Cardiac septum (tissue), 1 donor: ENCODE data around the gene KCNIP4. TPM values are rescaled to one million over a fixed set of nuclear protein-coding genes. Genes with fewer than 3 reads are reported as not detected.

Experiments
- DNase-seq: peaks from one replicate; pipeline ENCODE4 v3.0.0-alpha.2; 2020; ENCODE audit warnings: low spot score
- intact Hi-C: fragments of 100-400 bp; cut with DNase I; formaldehyde crosslinking; loops from one replicate; pipeline ENCODE4 v1.14.0; 2022
- total RNA-seq: library from RNA; stranded (reverse); fragmentation: NEBNext Ultra II Directional; extraction: Animal tissue kit (Norgen Biotek cat#: 25700); gene quantifications from one replicate; pipeline ENCODE4 v1.2.1, GENCODE V29; 2021
- donor health status: DM: no; HTN: no; CAD: no.

The KCNIP4 gene
- total RNA-seq, 1 donor from 2014 or later = not detected

DNA sequence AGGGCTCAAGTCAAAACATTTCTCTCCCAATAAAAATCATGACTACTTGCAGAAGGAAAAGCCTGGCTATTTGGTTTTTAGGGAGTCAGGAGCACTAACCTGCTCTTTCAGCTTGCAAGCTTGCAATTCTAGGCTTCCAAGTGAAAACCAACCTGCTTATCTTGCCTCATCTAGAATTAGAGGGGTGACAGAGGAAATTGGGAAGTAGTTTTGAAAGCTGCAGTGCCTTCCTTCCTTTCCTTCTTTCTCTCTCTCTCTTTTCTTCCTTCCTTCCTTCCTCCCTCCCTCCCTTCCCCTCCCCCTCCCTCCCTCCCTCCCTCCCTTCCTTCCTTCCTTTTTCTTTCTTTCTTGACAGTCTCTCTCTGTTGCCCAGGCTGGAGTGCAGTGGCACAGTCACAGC is 417.5 kb downstream of the KCNIP4 start:
- DNase-seq = no peak
- intact Hi-C loops = no loop called here

DNA sequence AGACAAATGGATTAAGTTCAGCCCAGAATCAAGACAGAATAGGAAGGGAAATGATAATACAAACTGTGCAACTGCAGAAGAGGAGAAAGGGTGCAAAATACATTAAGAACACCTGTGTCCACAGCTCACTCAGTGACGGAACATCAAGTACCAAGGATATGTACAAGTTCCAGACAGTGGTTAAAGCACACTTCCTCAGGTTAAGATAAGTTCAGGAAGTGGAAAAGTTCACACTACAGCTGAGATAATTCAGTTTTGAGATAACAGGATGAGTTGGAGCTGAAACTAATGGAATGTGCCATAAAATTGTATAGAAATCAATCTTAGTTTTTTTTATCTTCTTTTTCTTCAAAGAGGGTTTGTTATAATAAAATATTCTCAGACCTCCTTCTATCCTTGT is 419.4 kb downstream of the KCNIP4 start:
- DNase-seq = no peak
- intact Hi-C loops = no loop called here

DNA sequence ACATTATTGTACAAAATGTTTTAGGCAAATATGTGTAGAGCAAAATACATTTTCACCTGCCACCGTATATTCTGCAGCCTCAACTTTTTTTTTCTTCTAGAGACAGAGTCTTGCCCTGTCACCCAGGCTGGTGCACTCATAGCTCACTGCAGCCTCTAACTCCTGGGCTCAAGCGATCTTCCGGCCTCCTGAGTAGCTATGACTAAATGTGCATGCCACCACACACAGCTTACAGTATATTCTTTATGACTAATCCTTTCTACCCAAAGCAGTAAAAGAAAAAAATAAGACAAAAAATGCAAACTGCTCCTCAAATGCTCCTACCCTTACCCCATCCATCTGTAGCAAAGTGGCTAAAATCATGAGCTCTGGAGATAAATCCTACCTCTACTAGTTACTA is 426.3 kb downstream of the KCNIP4 start:
- DNase-seq = no peak
- intact Hi-C loops = no loop called here

DNA sequence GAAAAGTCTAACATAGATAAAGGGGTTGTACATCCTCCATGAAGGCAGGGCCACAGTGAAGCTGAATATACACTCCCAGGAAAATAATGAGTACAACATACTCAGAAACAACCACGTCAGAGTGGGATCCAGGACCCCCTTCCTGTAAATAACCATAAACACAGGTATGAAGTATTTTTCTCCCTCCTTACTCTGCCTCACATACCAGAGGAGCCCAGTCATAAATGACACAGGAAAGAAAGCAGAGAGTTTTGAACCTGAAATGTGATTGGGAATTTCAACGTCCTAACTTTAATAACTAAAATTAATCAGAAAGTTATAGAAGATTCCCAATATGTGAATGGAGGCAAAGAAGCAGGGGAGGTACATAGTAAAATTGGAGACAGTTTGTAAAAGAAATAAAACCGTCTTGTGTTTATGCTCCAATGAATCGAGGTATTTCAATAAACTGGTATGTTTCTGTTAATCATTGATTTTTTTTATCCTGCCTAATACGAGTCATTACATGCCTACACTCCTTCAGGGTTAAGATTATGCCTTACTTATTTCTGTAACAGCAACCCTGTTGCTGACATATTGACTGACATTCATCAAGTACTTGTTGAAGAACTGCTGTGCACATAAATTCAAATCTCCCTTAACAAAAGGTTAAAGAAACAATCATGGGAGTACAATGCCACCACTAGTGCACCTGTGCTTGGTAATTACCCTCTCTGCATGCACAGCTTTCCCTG is 431.3 kb downstream of the KCNIP4 start:
- intact Hi-C loops = no loop called here
- DNase-seq = no peak

DNA sequence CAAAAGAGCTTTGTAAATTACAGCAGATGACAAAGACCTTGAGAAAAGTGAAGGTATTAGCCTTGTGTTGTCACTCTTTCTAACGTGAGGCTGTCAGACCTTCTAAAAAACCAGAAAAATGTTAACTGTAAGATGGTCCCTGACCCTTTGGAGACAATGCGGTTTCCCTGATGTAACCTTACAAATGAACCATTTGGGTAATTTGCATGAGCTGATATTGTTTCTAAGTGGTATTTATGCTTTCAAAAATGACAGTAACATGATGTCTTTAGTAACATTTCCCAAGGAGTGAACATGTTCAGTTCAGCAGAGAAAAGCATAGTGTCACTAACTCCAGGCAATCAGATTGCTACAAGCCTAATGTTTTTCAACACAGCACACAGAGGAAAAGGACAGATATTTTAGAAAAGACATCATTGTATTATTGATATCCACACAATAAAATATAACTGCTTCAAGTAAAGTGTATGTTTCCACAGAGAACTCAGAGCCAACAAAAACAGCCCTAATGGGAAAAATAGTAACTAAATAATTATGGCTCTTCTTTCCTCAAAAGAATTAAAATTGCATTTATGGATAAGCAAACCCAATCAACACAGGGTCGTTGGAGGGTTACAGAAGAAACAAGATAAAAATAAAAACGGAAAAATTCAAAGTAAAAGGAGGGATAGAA is 434.4 kb downstream of the KCNIP4 start:
- no peak for DNase-seq
- intact Hi-C loops = no loop called here

DNA sequence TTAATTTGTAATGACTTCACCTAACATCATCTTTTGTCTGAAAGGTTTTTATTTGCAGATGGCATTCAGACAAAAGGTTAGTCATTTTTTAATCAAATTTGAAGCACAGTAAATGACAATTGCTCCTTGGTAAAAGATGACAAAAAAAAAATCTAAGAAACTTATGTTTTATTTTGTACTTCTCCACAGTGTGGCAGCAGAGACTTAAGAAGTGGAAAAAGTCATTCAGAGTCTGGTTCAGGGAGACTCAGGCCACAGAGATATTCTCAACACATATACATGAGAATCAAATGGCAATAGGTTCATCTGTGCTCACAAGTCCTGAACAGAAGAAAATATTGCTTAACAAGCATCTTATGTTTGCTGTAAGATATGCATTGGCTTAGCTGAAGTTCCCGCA is 436.2 kb downstream of the KCNIP4 start:
- no peak for DNase-seq
- intact Hi-C loops = loop anchor here (2.0 kb wide), 1 partner anchor 252 kb away; no protein-coding TSS in a partner anchor

DNA sequence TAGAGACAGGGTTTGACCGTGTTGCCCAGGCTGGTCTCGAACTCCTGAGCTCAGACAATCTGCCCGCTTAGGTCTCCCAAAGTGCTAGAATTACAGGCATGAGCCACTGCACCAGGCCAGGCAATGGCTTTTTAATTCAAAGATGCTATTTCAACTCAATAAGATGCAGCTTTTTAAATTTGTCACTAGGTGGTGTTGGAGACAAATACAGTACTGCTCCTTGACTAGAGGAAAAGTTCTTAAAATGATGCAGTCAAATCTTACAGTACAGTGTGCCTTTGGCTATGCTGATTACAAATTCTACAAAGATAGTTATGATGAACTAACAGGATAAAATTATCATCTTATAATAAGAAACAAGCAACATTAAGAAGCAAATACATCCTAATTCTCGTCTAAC is 441.1 kb downstream of the KCNIP4 start:
- intact Hi-C loops = no loop called here

DNA sequence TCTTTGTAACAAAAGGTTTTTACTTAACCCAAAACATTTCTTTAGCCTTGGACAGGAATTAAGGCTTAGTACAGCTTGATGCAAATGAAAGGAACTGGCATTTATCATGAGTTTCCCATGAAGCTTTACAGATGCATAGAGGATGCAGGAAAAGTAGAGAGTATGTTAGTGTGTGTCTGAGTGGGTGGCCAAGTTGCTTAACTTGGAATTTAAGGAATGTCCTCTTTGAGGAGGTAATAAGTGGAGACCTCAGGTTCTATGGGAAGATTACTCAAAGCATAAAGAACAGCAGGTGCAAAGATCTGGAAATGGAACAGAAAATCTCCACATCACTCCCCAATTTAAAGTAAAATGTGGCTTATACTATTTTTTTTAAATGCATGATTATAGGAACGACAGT is 457.9 kb downstream of the KCNIP4 start:
- intact Hi-C loops = no loop called here

More for the DNA sequence above, 441.1 kb downstream of the KCNIP4 start:
- DNase-seq = no peak

DNA sequence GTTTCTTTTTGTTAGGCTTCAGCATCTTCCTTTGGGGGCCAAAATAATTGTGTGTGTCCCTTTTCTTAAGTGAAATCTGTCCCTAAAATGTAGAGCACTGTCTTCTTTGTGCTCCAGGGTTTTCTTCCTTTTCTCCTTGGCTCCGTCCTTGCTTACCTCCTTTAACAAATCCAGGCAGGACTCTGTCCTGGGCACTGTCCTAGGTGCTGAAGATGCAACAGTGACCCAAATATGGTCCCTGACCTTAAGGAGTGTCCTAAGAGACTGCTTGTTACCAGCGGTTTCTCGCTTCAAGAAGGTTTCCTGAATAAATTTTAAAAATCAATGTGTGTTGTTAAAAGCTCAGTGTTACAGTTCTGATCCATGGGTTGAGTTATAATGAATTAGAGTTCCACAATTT is 471.8 kb downstream of the KCNIP4 start:
- intact Hi-C loops = no loop called here
- no peak for DNase-seq

More for the DNA sequence above, 457.9 kb downstream of the KCNIP4 start:
- DNase-seq = no peak

DNA sequence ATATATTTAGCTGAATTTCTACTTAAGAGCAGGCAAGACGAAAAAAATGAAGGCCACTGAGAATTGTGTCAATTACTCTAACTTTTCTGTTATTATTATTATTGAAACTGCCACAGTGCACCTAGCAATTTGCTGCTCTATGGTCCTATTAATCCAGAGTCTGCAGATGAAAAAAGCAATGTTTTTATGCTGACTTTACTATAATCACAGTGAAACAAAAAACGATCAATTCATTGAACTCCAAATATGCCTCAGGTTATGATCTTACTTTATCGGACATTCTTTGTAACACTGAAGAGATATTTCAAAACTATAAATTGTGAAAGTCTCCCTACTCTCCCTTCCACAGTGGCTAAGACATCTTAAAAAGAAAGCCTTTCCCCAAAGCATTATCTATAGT is 474.4 kb downstream of the KCNIP4 start:
- intact Hi-C loops = no loop called here

DNA sequence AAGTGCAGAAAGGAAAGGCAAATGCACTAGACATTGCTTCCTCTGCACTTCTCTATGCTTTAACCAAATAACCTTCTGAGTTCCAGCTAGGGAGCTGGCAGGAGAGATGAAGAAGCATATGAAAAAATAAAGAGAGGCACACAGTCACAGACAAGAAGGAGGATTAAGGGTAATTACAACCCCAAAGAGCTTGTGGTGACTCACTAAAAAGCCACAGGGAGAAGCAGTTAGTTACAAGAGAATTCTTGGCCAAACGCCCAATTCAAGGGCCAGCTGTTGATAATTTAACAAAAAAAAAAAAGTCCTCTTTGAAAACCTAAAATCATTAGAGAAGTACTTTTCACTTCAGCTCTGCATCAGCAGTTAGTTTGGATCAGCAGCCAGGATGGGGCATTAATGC is 478.0 kb downstream of the KCNIP4 start:
- no peak for DNase-seq
- intact Hi-C loops = no loop called here

More for the DNA sequence above, 474.4 kb downstream of the KCNIP4 start:
- DNase-seq = no peak

DNA sequence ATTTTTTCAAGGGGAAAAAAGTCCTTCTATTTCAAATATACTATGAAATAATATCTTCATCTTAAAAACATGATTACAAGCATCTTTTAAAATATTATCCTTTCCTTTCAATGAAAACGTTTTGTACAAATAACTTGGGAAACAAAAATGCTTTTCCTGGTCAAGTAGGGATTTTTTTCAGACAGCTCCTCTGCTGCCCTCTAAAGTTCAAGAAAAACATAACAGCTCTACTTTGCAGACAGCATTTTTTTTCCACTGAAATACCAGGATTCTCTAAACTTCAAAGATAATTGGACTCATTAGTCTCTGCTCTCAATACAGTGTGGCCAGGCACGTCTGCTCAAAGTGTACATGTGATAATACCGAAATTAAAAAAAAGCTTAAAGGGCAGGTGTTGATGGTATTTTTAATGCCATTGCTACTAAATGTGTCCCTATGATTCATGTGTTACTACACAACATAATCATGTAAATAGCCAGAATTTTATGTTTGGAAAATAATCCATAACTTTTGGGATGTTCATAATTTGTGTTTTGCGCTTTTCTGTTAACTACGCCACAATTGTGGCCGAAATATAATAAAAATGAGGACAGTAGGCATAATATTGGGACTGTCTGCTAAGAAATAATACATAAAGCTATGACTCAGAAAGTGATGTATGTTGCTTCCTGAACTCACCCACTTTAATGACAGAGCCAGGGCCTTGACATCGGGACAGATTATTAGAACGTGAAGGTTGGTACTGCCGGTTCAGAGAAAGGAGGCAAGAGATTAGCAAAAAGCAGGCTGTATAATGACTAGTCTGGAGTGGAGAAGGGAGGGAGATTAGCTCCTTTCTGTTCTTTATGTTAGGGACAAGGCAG is 478.9 kb downstream of the KCNIP4 start:
- no peak for DNase-seq
- intact Hi-C loops = no loop called here

DNA sequence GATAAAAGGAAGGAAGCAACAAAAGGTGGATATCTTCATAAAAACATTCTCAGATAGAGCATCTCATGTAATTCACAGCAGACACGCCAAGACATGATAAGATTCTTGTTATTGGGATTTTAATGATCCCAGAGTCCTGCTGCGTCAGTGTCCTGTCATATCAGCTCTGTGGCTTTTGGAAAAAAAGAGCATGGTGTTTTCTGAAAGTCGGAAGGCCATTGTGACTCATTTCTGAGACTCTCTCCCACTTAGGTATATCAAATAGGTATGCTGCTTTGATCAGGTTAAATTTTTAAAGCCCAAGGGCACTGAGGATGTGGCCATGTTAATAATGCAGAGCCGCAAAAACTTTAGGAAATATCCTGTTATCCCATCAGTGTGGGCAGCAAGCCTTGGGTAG is 481.0 kb downstream of the KCNIP4 start:
- intact Hi-C loops = no loop called here
- DNase-seq = no peak

DNA sequence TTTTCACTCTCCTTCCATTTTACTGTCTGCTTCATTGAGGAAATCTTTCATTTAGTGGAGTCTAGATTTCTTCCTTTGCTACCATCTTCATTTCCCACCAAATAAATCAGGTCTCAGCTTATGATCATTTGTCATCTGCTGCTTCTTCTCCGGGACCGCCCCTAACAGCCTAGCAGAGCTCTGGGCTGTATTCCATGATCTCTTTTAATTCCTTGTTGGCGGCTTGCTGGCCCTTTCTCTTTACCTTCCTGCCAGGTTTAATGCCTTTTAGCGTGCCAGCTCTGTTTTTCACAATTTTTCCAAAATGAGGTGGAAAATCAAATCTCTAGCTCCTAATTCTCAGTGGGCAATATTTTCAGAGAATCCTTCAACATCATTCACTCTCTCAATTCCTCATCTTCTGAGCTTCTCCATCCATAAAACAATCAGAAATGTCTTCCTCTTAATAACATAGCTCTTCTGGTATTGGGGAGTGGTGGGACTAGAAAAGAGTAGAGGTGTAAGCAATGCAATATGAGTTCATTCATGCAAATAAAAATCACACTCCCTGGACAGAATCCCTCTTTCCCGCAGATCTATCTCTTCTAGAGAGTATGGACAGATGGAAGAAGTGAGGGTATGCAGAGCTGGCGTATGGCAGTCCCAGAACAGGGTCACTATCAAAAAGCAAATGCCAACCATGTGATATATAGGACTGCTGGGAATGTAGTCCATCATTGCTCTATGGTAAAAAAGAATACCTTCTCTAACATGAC is 491.3 kb downstream of the KCNIP4 start:
- no peak for DNase-seq
- intact Hi-C loops = no loop called here

DNA sequence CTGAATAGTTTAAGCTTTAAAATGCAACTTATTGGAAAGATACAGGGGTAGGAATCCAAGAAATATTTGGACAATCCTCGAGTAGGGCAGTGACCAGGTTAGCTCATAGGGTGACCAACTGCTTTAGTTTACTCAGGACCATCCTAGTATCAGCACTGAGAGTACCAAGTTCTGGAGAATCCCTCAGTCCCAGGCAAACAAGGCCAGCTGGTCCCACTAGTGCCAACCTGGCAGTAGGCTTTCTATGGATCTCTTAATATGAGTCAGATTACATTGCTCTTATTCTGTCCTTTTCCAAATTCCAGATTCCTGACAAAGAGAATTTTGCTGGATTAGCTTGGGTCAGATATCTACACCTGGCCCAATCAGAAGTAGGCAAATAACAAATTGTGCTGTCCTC is 493.7 kb downstream of the KCNIP4 start:
- intact Hi-C loops = no loop called here
- DNase-seq = no peak

DNA sequence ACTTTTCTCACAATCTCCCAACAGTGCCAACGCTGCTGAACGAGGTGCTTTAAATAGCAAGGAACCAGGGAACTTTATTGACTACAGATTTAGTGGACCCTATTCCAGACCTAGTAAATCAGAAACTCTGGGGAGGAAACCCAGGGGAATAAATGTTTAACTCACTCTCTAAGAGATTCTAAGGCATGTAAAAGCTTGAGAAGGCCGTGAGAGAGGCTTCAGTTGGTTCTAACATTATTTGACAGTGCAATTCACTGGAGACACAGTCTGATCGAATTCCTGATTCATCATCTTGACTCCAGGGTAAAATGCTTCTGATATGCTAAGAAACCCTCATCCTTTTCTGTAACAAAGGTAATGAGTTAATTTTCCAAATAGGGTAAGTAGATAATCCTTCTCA is 494.4 kb downstream of the KCNIP4 start:
- intact Hi-C loops = no loop called here

DNA sequence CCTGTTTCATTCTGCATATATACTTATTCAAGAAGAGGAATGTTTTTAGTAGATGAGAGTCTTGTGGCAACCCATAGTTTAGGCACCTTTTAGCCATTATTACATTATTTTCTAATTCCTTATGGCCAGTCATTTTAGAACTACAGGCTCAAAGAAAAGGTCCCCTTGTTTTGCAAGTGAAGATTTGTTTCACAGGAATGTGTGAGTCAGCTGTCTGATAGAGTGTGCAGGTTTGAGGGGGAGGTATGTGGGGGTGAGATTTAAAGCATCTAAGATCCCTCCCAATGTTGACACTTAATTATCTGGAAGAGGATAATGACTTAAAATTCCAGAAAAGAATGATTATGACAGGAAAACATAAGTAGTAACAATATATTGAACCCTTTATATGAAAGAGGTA is 495.6 kb downstream of the KCNIP4 start:
- intact Hi-C loops = no loop called here
- DNase-seq = no peak

More for the DNA sequence above, 494.4 kb downstream of the KCNIP4 start:
- no peak for DNase-seq

DNA sequence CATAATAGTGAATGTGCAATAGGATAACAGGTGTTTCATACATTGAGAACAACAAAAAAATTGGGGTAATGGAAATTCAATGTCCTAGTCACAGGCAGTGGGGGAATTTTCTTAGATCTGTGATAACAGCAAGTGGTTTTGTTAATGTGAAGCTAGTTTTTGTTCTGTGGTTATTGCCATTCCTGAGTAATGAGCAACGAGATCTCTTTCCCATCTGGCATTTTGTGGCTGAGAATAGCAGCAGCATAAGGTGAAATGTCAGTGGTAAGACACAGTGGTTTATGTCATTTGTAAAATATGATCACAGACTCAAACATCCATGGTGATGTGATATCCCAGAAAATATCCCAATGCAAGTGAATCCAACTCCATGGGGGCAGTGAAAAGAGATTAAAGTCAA is 497.5 kb downstream of the KCNIP4 start:
- intact Hi-C loops = no loop called here
- DNase-seq = no peak

DNA sequence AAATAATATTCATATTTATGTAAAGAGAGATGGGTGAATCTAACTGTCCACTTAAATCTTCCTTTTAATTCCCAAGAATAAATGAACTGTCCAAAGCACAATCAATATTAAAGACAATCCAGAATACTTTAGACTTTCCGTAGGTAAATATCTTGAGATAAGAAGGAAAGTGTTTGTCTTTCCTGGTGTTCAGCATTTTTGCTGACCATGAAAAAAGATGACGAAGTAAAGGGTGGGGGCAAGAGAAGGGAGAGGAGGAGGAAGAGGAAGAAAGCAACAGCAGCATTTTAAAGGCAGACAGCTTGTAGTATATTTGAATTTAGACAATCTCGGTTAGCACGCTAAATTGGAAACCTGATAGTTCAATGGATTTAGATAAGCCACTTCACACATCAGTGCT is 498.2 kb downstream of the KCNIP4 start:
- intact Hi-C loops = no loop called here
- no peak for DNase-seq
